Stimulated activated CD8-positive, alpha-beta memory T cell treated with anti-CD3 and anti-CD28 coated beads, Interleukin-4, amount 100 ng/mL, for 24 hours (primary cell): Measurements from ENCODE around the gene OR6X1.
"Not testable (repeated sequence)": the region's sequence is repeated elsewhere in the genome, so short reads cannot be mapped to it uniquely, and the experiment has no call there.

ENCODE experiments used
- DNase-seq: peaks from one replicate; pipeline ENCODE4 v3.0.0-alpha.2; 2020; ENCODE audit warnings: low read depth

OR6X1 gene

GRCh38 chr11:123751781-123752180, 2.5 kb downstream of the OR6X1 start:
- no peak for DNase-seq

DNA sequence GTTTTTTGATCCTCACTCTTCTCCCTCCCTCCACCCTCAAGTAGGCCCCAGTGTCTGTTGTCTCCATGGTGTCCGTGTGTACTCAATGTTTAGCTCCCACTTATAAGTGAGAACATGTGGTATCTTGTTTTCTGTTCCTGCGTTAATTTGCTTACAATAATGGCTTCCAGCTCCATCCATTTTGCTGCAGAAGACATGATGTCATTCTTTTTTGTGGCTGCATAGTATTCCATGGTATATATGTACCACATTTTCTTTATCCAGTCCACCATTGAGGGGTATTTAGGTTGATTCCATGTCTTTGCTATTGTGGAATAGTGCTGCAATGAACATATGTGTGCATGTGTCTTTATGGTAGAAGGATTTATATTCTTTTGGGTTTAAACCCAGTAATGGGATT, 6.0 kb downstream of the OR6X1 start:
- DNase-seq: not testable (repeated sequence)

DNA sequence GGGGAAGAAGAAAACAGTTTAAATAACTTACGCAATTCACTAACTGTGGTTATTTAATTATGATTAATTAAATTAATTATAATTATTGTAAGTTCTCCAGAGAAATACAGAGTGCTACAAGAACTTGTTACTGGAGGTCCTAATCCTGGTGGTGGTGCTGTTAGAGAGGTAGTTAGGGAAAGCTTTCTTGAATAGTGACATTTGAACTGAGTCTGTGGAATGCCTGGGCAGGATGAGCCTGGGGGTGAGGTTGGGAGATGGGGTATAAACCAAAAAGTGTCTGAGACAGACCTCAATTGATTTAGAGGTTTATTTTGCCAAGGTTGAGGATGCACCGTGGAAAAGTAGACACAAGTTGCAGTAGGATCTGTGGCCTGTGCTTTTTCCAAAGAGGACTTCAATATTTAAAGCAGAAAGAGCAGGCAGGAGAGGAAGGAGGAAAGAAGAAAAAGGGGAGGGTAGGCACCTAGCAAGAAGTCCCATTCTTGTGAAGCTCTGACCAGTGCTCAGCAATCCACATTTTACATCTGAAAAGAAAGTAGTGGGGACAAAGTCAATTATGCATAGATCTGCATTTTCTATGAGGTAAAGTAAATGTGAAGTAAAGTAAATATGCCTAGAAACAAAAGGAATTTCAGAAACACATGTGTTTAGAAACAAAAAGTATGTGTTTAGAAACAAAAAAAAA, 8.4 kb downstream of the OR6X1 start:
- no peak for DNase-seq

DNA sequence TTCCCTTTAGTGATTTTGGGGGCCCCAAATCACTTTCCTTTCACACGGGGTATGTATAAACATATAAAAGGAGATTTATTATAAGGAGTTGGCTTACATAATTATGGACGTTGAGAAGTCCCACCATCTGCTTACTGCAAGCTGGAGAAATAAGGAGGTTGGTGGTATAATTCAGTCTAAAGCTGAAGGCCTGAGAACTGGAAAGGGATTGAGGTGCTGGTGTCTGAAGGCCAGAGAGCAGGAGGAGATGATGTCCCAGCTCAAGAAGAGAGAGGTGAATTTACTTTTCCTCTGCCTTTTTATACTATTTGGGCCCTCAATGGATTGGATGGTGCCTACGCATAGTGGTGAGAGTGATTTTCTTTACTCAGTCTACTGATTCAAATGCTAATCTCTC, 11.6 kb downstream of the OR6X1 start:
- no peak for DNase-seq

GRCh38 chr11:123742031-123742723, 12.1 kb downstream of the OR6X1 start:
- no peak for DNase-seq

- peak; percentile 87 for DNase-seq
Observed at GRCh38 chr11:123741159-123742030, 12.9 kb downstream of the OR6X1 start, which contains the start of gene ZNF202. ZNF202 (minus strand) TSS chr11:123741660; CDS start chr11:123730888, 10,772 bp downstream.

DNA sequence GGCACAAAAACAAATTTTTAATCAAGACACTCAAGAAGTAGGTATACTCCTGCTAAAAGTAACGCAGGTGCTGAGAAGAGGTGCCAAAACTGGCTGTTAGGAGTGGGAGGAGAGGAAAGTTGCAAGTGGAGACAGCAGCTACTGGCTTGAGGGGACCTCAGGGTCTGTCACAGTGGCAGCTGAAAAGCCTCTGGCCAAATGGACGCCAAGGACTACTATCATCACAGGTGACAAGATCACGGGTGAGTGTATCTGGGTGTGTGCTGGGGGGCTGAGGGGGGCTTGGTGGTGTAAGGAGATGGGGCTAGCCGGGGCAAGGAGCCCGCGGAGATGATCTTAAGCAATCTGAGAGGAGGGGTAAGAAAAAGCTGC, 13.5 kb downstream of the OR6X1 start:
- DNase-seq: no peak

GRCh38 chr11:123738374-123738773, 15.9 kb downstream of the OR6X1 start:
- DNase-seq: no peak

GRCh38 chr11:123736769-123737168, 17.5 kb downstream of the OR6X1 start:
- DNase-seq: no peak

DNA sequence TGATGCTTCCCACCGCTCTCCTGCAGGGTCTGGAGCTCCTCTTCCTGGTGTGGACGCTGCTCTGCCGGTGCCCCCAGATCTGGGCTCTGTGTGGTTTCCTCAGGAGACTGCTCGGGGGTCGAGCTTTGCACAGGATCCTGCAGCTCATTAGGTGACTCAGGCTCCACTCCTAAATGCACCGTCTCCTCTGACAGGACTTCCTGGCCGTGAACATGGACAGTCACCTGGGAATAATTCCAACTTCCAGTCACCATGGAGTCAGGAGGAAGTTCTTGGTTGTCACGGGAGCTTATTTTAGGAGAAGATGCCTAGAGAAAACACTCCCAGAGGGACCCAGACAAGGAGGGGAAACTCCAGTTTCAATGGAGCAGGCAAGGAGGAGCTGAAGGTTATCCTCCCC, 24.7 kb downstream of the OR6X1 start:
- DNase-seq: no peak

DNA sequence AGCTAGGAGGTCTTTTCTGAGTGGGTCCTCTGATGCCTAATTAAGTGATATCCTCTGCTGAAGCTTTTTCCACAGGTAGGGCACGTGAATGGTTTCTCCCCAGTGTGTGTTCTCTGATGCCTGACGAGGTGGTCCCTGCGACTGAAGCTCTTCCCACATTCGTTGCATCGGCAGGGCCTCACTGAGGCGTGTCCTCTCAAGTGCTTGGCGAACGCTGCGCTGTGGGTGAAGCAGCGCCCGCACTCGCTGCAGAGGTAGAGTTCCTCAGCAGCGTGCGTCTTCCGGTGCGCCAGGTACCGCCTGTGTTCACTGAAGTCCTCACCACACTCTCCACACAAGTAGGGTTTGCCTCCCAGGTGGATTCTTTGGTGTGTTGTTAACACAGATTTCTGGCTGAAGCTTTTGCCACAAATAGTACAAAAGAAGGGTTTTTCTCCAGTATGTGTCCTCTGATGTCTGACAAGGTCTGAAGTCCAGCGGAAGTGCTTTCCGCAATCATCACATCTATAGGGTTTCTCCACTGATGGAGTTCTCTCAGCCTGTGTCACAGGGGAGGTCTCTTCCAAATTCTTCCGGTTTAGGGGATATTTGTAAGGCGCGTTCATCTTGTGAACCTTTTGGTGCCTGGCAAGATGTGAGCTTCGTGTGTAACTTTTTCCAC, 28.2 kb downstream of the OR6X1 start:
- DNase-seq: no peak

DNA sequence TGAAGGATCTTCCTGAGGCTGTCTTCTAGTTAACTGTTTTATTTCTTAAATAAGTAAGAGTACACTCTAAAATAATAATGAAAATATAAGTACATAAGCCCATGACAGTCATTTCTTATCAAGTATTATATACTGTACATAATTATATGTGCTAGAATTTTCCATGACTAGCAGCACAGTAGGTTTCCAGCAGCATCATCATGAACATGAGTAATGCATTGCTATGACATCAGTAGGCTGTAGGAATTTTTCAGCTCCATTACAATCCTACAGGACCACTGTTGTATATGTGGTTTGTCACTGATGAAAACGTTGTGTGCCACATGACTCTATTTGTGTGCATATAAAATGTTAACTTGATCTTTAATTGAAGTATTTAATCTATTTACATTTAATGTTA, 34.9 kb downstream of the OR6X1 start:
- no peak for DNase-seq

GRCh38 chr11:123718469-123718868, 35.8 kb downstream of the OR6X1 start:
- no peak for DNase-seq

DNA sequence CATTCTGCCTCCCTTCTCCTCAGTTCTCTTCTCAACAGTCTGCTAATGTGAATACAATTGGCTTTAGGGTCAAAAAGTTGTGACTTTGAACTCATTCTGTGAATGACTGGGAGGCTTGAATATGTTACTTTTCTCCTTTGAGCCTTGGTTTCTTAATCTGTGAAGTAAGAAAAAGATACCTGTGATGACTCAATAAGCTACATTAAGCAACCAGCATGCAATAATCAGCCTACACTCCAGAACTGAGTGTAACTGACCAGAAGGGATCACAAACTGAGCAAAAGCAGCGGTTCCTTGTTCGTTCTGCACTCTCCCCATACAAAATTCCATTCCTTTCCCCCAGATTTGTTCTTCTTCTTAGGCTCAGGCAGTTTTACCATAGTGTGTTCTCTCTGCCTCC, 36.3 kb downstream of the OR6X1 start:
- DNase-seq: no peak

- DNase-seq: not testable (repeated sequence)
Observed at GRCh38 chr11:123712627-123713026, 41.7 kb downstream of the OR6X1 start.

GRCh38 chr11:123707606-123708205, 46.6 kb downstream of the OR6X1 start:
- DNase-seq: peak; percentile 29

DNA sequence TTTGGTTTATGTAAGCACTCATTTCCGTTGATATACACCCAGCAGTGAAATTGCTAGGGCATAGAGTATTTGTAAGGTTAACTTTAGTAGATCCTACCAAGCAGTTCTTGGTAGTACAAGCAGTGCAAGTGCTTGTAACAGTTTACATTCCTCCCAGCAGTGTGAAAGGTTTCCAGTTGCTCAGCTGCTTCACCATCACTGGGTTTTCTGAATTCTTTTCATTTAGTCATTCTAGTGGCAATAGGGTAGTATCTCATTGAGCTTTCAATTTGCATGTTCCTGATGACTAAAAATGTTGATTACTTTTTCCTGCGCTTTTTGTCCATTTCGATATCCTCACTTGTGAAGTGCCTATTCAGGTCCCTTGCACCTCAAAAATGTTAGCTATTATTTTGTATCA, 47.1 kb downstream of the OR6X1 start:
- no peak for DNase-seq

GRCh38 chr11:123704341-123704740, 50.0 kb downstream of the OR6X1 start:
- DNase-seq: no peak
